HepG2 (cell line): ENCODE data around the gene ATG16L2. TPM values are rescaled to one million over a fixed set of nuclear protein-coding genes. Genes with fewer than 3 reads are reported as not detected.

ENCODE experiments used
- CC2D1A ChIP-seq: sonication (generic); formaldehyde crosslinking; IDR thresholded peaks from 2 replicates; pipeline ENCODE4 v1.8.1; 2023; ENCODE audit warnings: mild to moderate bottlenecking, missing genetic modification reagents
- DMAP1 ChIP-seq: IDR thresholded peaks from 2 replicates; pipeline ENCODE4 v1.6.1; 2016
- DNMT1 ChIP-seq: sonication (generic); formaldehyde crosslinking; IDR thresholded peaks from 2 replicates; pipeline ENCODE4 v1.5.1; 2020; ENCODE audit warnings: mild to moderate bottlenecking, missing genetic modification reagents
- FOSL2 ChIP-seq: sonication (generic); formaldehyde crosslinking; IDR thresholded peaks from 2 replicates; pipeline ENCODE4 v1.4.0; 2020; ENCODE audit warnings: missing genetic modification reagents
- KDM1A ChIP-seq: IDR thresholded peaks from 2 replicates; pipeline ENCODE4 v1.6.1; 2016; ENCODE audit warnings: missing compliant biosample characterization
- KLF13 ChIP-seq: sonication (generic); formaldehyde crosslinking; IDR thresholded peaks from 2 replicates; pipeline ENCODE4 v1.4.0; 2020; ENCODE audit warnings: mild to moderate bottlenecking, missing genetic modification reagents
- MBD4 ChIP-seq: IDR thresholded peaks from 2 replicates; pipeline ENCODE4 v1.6.1; 2012; ENCODE audit warnings: low read length, inconsistent platforms, borderline replicate concordance
- NR2F6 ChIP-seq, 2 experiments: IDR thresholded peaks; 2 replicates each; pipeline ENCODE4 v1.6.1; 2016; ENCODE audit warnings: antibody characterized with exemption in 1 of 2, mild to moderate bottlenecking in 1 of 2
- RAD21 ChIP-seq: fragments of 450-650 bp; formaldehyde crosslinking; IDR thresholded peaks from 2 replicates; pipeline ENCODE4 v1.5.0; 2020; ENCODE audit warnings: mild to moderate bottlenecking
- SAP130 ChIP-seq: IDR thresholded peaks from 2 replicates; pipeline ENCODE4 v1.6.1; 2016; ENCODE audit warnings: low read depth
- SIX1 ChIP-seq: sonication (generic); formaldehyde crosslinking; IDR thresholded peaks from 2 replicates; pipeline ENCODE4 v1.4.0; 2020; ENCODE audit warnings: missing genetic modification reagents, borderline replicate concordance
- TBX3 ChIP-seq: fragments of 450-650 bp; IDR thresholded peaks from 2 replicates; pipeline ENCODE4 v1.6.1; 2017; ENCODE audit warnings: antibody characterized with exemption, mild to moderate bottlenecking, inconsistent platforms, borderline replicate concordance
- TMF1 ChIP-seq: sonication (generic); formaldehyde crosslinking; IDR thresholded peaks from 2 replicates; pipeline ENCODE4 v1.8.1; 2022; ENCODE audit warnings: low read depth, missing genetic modification reagents
- TSC22D2 ChIP-seq: sonication (generic); formaldehyde crosslinking; IDR thresholded peaks from 2 replicates; pipeline ENCODE4 v1.5.1; 2020; ENCODE audit warnings: missing genetic modification reagents, mild to moderate bottlenecking, borderline replicate concordance
- ZNF256 ChIP-seq: sonication (generic); formaldehyde crosslinking; conservative IDR thresholded peaks from 2 replicates; pipeline ENCODE4 v1.4.0; 2020; ENCODE audit warnings: missing genetic modification reagents
- ZNF34 ChIP-seq: sonication (generic); formaldehyde crosslinking; IDR thresholded peaks from 2 replicates; pipeline ENCODE4 v1.4.0; 2020; ENCODE audit warnings: mild to moderate bottlenecking, missing genetic modification reagents, borderline replicate concordance
- polyA plus RNA-seq, 8 experiments: library from polyadenylated mRNA; depleted of rRNA in 3 of 8; stranded (reverse) in 7 of 8; unstranded in 1 of 8; fragments of >200 nt; fragmentation: Illumina TruSeq in 4 of 8; extraction: Trizol in 4 of 8; gene quantifications; 2 replicates each; pipeline versions ENCODE4 v1.2.1 to v1.2.3, GENCODE V29; 2011 to 2016; ENCODE audit warnings: low read depth in 4 of 8, missing spikeins in 1 of 8, mixed read lengths in 1 of 8; ENCODE audit not compliant: insufficient read depth in 1 of 8
- total RNA-seq, 5 experiments: library from RNA; depleted of rRNA; stranded (reverse); fragments of >200 nt; fragmentation: Illumina TruSeq; extraction: Trizol; gene quantifications; 2 replicates each; pipeline ENCODE4 v1.2.3, GENCODE V29; 2016; ENCODE audit warnings: low read depth in 1 of 5
- TF ChIP-seq, protein P1 (sequence below): sonication (generic); formaldehyde crosslinking; IDR thresholded peaks from 2 replicates; pipeline ENCODE4 v1.5.1; 2020; ENCODE audit warnings: mild to moderate bottlenecking, missing genetic modification reagents, borderline replicate concordance
- TF ChIP-seq, protein P2 (sequence below): sonication (generic); formaldehyde crosslinking; IDR thresholded peaks from 2 replicates; pipeline ENCODE4 v1.4.0; 2020; ENCODE audit warnings: missing genetic modification reagents
- TF ChIP-seq, protein P3 (sequence below): sonication (generic); formaldehyde crosslinking; IDR thresholded peaks from 2 replicates; pipeline ENCODE4 v1.5.1; 2020; ENCODE audit warnings: missing genetic modification reagents, mild to moderate bottlenecking, borderline replicate concordance

Gene ATG16L2
- total and polyA plus RNA-seq, 2 of the 13 experiments (the other 11 are each of a cell fraction or from before 2014, with no cell fraction given), result 6.2 to 14.8 TPM

DNA sequence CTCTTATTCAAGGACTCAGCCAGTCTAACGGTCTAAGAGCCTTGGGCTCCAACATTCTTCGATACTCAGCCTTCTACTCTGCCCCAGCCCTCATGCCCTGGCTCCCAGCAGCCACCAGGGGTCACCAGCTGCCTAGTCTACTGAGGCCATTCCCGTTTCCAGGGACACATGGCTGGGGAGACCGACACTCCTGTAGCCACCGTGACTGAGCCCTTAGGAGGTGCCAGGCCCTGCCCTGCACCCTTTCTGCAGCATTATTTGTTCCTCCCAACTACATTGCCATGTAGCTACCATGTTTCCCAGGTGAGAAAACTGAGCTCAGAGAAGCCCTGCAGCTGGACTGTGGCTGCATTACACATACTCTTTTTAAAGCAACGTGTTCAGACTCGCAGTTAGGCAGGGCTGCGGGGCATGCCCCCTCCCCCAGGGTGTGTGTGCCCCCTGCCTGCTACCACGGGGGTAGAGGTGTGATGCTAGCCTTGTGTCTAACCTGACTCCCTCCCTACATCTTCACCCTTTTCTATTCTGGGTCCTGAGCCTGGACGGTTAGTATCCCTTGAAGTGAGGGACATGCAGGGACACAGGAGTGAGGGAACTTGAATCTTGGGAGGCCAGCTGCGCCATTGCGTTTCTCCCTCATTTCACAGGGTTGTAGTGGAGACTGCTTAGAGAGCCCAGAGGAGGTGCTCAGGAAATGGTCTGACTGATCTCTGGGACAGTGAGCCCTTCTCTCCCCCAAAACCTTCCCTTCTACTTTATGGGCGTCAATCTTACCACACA lies 17.5 kb downstream of the ATG16L2 start (continued):
- TF ChIP-seq, protein P1, sequence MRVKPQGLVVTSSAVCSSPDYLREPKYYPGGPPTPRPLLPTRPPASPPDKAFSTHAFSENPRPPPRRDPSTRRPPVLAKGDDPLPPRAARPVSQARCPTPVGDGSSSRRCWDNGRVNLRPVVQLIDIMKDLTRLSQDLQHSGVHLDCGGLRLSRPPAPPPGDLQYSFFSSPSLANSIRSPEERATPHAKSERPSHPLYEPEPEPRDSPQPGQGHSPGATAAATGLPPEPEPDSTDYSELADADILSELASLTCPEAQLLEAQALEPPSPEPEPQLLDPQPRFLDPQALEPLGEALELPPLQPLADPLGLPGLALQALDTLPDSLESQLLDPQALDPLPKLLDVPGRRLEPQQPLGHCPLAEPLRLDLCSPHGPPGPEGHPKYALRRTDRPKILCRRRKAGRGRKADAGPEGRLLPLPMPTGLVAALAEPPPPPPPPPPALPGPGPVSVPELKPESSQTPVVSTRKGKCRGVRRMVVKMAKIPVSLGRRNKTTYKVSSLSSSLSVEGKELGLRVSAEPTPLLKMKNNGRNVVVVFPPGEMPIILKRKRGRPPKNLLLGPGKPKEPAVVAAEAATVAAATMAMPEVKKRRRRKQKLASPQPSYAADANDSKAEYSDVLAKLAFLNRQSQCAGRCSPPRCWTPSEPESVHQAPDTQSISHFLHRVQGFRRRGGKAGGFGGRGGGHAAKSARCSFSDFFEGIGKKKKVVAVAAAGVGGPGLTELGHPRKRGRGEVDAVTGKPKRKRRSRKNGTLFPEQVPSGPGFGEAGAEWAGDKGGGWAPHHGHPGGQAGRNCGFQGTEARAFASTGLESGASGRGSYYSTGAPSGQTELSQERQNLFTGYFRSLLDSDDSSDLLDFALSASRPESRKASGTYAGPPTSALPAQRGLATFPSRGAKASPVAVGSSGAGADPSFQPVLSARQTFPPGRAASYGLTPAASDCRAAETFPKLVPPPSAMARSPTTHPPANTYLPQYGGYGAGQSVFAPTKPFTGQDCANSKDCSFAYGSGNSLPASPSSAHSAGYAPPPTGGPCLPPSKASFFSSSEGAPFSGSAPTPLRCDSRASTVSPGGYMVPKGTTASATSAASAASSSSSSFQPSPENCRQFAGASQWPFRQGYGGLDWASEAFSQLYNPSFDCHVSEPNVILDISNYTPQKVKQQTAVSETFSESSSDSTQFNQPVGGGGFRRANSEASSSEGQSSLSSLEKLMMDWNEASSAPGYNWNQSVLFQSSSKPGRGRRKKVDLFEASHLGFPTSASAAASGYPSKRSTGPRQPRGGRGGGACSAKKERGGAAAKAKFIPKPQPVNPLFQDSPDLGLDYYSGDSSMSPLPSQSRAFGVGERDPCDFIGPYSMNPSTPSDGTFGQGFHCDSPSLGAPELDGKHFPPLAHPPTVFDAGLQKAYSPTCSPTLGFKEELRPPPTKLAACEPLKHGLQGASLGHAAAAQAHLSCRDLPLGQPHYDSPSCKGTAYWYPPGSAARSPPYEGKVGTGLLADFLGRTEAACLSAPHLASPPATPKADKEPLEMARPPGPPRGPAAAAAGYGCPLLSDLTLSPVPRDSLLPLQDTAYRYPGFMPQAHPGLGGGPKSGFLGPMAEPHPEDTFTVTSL, result no peak
- no peak for TF ChIP-seq KDM1A (CRISPR knock-in tag)
- TF ChIP-seq DMAP1 (CRISPR knock-in tag), result no peak
- no peak for TF ChIP-seq CC2D1A (CRISPR knock-in tag)
- no peak for TF ChIP-seq TSC22D2 (CRISPR knock-in tag)
- TF ChIP-seq ZNF256 (CRISPR knock-in tag), result no peak
- TF ChIP-seq, protein P2, sequence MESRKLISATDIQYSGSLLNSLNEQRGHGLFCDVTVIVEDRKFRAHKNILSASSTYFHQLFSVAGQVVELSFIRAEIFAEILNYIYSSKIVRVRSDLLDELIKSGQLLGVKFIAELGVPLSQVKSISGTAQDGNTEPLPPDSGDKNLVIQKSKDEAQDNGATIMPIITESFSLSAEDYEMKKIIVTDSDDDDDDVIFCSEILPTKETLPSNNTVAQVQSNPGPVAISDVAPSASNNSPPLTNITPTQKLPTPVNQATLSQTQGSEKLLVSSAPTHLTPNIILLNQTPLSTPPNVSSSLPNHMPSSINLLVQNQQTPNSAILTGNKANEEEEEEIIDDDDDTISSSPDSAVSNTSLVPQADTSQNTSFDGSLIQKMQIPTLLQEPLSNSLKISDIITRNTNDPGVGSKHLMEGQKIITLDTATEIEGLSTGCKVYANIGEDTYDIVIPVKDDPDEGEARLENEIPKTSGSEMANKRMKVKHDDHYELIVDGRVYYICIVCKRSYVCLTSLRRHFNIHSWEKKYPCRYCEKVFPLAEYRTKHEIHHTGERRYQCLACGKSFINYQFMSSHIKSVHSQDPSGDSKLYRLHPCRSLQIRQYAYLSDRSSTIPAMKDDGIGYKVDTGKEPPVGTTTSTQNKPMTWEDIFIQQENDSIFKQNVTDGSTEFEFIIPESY (CRISPR knock-in tag), result no peak
- TF ChIP-seq TBX3, result no peak
- TF ChIP-seq FOSL2 (CRISPR knock-in tag), result 0 out of 2 replicates have a peak, but pooled peaks have one; percentile 7
- no peak for TF ChIP-seq TMF1 (CRISPR knock-in tag)
- TF ChIP-seq, protein P3, sequence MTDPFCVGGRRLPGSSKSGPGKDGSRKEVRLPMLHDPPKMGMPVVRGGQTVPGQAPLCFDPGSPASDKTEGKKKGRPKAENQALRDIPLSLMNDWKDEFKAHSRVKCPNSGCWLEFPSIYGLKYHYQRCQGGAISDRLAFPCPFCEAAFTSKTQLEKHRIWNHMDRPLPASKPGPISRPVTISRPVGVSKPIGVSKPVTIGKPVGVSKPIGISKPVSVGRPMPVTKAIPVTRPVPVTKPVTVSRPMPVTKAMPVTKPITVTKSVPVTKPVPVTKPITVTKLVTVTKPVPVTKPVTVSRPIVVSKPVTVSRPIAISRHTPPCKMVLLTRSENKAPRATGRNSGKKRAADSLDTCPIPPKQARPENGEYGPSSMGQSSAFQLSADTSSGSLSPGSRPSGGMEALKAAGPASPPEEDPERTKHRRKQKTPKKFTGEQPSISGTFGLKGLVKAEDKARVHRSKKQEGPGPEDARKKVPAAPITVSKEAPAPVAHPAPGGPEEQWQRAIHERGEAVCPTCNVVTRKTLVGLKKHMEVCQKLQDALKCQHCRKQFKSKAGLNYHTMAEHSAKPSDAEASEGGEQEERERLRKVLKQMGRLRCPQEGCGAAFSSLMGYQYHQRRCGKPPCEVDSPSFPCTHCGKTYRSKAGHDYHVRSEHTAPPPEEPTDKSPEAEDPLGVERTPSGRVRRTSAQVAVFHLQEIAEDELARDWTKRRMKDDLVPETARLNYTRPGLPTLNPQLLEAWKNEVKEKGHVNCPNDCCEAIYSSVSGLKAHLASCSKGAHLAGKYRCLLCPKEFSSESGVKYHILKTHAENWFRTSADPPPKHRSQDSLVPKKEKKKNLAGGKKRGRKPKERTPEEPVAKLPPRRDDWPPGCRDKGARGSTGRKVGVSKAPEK (CRISPR knock-in tag), result no peak
- TF ChIP-seq KLF13 (CRISPR knock-in tag), result no peak
- 0 out of 2 replicates have a peak, but pooled peaks have one; percentile 18 for TF ChIP-seq SAP130 (CRISPR knock-in tag)
- TF ChIP-seq SIX1 (CRISPR knock-in tag), result no peak
- TF ChIP-seq MBD4, result no peak
- peak; percentile 85 for TF ChIP-seq RAD21
- no peak for TF ChIP-seq ZNF34
- TF ChIP-seq NR2F6 (IDR thresholded peaks at IDR 0.05), result no peak
- TF ChIP-seq NR2F6 (CRISPR knock-in tag; IDR thresholded peaks at IDR 0.05), result no peak
- no peak for TF ChIP-seq DNMT1 (CRISPR knock-in tag)
